Bronchial epithelial cell (primary cell): ENCODE data around the gene CCDC60. TPM values are rescaled to one million over a fixed set of nuclear protein-coding genes. Genes with fewer than 3 reads are reported as not detected.

ENCODE experiments used
- DNase-seq: peaks from one replicate; pipeline ENCODE4 v3.0.0-alpha.2; 2010; ENCODE audit warnings: low read depth
- FAIRE-seq: peaks from 2 replicates; lab custom pipeline; 2011; peaks lifted over from hg19 to GRCh38; lab: Jason Lieb, UNC
- H3K27me3 ChIP-seq: 2 replicates; pipeline ENCODE4 v1.5.1; 2011; ENCODE audit warnings: low read length; ENCODE audit not compliant: control insufficient read depth, insufficient read depth
- H3K36me3 ChIP-seq: 2 replicates; pipeline ENCODE4 v1.5.1; 2011; ENCODE audit warnings: low read length; ENCODE audit not compliant: control insufficient read depth, insufficient read depth
- H3K4me3 ChIP-seq: 2 replicates; pipeline ENCODE4 v1.5.1; 2011; ENCODE audit warnings: mild to moderate bottlenecking, low read depth, low read length, control low read depth
- total RNA-seq: library from RNA; depleted of rRNA; stranded (reverse); fragments of >200 nt; gene quantifications from 2 replicates; pipeline ENCODE4 v1.2.1, GENCODE V29; 2014
- TF ChIP-seq, protein P1 (sequence below): IDR thresholded peaks from 2 replicates; pipeline ENCODE4 v1.5.1; 2011; ENCODE audit warnings: mild to moderate bottlenecking, moderate library complexity, low read length, control low read depth, inconsistent platforms; ENCODE audit not compliant: insufficient read depth, severe bottlenecking

CCDC60 gene
- total RNA-seq, 1 donor from 2014 or later, result 0.26 TPM

DNA sequence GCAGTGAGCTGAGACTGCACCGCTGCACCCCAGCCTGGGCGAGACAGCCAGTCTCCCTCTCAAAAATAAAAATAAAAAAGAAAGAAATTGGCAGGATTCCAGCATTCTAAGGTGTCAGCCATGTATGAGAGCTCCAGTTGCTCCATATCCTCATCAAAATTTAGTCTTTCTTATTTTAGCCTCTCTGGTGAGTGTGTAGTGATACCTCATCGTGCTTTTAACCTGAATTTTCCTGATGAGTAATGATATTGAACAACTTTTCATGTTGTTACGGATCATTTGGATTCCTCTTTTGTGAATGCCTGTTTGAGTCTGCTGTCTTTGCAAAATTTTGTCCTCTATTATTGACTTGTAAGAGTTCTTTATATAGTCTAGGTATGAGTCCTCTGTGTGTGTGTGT, 28.5 kb downstream of the CCDC60 start:
- FAIRE-seq, result no peak
- H3K27me3 ChIP-seq, result no peaks in the 10 kb centered on the region
- no peaks in the 10 kb centered on the region for H3K36me3 ChIP-seq
- peak; percentile 56 for DNase-seq
- TF ChIP-seq, protein P1, sequence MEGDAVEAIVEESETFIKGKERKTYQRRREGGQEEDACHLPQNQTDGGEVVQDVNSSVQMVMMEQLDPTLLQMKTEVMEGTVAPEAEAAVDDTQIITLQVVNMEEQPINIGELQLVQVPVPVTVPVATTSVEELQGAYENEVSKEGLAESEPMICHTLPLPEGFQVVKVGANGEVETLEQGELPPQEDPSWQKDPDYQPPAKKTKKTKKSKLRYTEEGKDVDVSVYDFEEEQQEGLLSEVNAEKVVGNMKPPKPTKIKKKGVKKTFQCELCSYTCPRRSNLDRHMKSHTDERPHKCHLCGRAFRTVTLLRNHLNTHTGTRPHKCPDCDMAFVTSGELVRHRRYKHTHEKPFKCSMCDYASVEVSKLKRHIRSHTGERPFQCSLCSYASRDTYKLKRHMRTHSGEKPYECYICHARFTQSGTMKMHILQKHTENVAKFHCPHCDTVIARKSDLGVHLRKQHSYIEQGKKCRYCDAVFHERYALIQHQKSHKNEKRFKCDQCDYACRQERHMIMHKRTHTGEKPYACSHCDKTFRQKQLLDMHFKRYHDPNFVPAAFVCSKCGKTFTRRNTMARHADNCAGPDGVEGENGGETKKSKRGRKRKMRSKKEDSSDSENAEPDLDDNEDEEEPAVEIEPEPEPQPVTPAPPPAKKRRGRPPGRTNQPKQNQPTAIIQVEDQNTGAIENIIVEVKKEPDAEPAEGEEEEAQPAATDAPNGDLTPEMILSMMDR, result no peak
- no peak overlapping the region for H3K4me3 ChIP-seq

DNA sequence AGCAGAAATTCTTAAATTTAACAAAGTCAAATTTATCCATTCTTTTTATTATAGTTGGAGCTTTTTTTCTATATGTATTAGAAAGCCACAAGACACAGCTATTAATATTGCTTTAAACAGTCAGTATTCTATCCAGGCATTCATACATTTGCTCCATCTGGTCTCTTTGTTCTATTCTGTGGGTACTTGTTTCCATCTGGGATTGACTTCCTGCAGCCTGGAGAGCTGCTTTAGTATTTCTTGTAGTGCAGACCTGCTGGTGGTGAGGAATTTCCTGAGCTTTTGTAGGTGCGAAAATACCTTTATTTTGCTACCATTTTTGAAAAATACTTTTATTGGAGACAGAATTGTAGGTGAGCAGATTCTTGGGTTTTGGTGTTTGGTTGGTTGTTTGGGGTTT, 29.0 kb downstream of the CCDC60 start:
- no peak overlapping the region for H3K4me3 ChIP-seq
- DNase-seq (no peak), FAIRE-seq (no peak)
- no peaks in the 10 kb centered on the region for H3K36me3 ChIP-seq
- TF ChIP-seq, protein P1, result no peak
- no peaks in the 10 kb centered on the region for H3K27me3 ChIP-seq

- H3K4me3 ChIP-seq, result no peak overlapping the region
- TF ChIP-seq, protein P1, result no peak
- no peaks in the 10 kb centered on the region for H3K36me3 ChIP-seq
- no peaks in the 10 kb centered on the region for H3K27me3 ChIP-seq
- no peak for DNase-seq
- FAIRE-seq, result no peak
Observed at GRCh38 chr12:119365451-119365850, 30.9 kb downstream of the CCDC60 start.

DNA sequence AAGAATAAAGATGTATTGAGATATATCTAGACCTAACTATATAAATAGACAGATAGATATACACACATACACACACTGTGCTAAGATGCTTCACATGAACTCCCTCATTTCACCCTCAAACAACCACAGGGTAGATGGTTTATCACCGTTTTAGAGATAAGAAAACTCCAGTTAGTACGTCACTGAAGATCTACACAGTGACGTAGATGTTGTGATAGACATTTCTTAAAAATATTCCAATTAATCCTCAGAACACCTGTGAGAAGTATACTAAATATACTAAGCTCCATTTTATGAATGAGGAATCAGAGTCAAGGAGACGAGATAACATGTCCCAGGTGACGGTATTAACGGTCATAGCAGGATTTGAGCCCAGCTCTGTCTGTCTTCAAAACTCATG, 31.5 kb downstream of the CCDC60 start:
- Histone ChIP-seq H3K36me3 (no peaks in the 10 kb centered on the region), H3K27me3 (no peaks in the 10 kb centered on the region), H3K4me3 (no peak overlapping the region)
- DNase-seq, result no peak
- TF ChIP-seq, protein P1, result no peak
- FAIRE-seq, result no peak

- no peaks in the 10 kb centered on the region for H3K36me3 ChIP-seq
- TF ChIP-seq, protein P1, result no peak
- DNase-seq (no peak), FAIRE-seq (no peak)
- H3K4me3 ChIP-seq, result no peak overlapping the region
- H3K27me3 ChIP-seq, result no peaks in the 10 kb centered on the region
Observed at GRCh38 chr12:119369161-119369560, 34.6 kb downstream of the CCDC60 start.

GRCh38 chr12:119369907-119370546, 35.5 kb downstream of the CCDC60 start:
- peak; percentile 81 for DNase-seq
- FAIRE-seq, result no peak
- Histone ChIP-seq H3K36me3 (no peaks in the 10 kb centered on the region), H3K4me3 (no peak overlapping the region), H3K27me3 (no peaks in the 10 kb centered on the region)
- TF ChIP-seq, protein P1, result no peak
